NCI-H2029 treated with DMSO at 0.1 percent for 48 hours (cell line): ENCODE measurements around the gene NCOA4.
"Not testable (repeated sequence)": the region's sequence is repeated elsewhere in the genome, so short reads cannot be mapped to it uniquely, and the experiment has no call there.

Experiments used
- DNase-seq: peaks from one replicate; lab custom pipeline; 2025; lab: John Stamatoyannopoulos, UW

The NCOA4 gene

DNA sequence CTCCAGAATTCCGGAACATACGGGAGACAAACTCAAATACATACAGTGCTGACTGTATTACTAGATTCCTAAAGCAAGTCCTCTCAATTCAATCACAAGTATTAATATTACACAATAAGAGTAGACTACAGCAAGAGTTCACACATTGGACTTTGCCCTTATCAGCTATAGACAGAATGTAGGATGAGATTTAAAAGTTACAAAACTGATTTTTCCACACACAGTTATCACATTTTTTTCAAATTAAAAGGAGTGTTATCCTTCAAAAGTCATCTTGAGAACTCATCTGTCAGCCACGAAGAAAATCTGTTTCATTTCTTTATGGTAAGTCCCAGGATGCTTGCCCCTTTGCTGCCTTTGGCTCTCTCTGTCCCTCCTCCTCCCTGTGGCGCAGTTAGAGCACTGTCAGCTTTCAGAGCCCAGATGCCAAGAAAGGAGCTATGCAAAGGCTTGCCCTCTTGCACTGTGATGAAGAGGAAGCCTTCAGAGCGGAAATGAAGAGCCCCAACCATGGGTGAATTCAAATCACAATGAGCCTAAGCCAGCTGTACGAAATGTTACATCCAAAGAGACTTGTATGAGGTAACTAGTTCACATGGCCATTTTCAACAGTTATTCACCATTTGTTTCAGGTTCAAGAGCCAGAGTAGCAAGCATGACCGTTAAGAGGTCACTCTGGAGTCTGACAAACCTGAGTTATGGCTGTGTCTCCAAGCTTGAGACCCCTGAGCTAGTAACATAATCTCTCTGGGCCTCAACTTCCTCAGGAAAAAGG lies 10.7 kb downstream of the NCOA4 start:
- DNase-seq, result no peak

DNA sequence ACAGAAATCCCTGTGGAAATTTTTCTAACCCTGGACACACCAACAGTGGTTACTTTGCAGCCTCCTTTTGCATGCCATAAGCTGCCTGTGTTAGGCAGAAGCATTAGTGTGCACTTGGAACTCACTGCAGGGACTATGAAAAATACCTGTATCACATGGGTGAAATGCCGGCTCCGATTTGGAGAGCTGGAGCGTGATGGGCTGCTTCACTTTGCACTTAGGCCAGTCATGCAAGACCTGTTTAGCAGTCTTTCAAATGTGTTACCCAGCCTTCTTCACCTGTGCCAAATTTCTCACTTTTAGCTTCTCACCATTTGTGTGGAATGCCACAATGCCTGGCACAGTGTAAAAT lies 11.3 kb downstream of the NCOA4 start:
- no peak for DNase-seq

DNA sequence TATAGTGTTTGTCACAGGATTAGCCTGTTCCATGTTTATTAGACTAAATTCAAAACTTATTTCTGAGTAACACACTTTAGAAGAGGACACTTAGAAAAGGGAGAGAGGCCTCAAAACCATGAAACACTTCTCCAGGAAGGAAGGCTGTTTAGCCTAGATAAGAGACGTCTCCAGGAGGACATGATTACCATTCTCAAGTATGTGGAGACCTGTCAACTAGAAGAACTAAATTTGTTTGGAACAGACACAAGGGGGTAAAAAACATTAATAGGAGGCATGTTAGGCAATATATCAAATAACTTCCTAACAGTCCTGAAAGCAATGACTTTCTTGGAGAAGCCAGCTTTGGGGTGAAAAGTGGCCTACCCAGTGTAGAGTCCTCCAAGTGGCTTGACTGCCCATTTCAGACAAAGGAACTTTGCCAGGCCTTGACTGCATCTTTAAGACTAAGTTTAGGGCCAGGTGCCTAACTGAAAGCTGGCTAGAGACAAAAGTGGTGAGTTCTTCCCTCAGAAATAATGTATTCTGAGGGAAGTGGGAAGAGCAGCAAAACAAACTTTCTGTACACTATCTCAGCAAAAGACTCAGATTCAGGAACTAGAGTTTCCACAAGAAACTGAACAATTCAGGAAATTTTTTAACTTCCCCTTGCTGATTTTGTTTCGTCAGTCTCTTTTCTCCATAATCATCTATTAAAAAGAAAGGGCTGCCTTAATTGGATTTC lies 11.8 kb downstream of the NCOA4 start:
- DNase-seq, result no peak

DNA sequence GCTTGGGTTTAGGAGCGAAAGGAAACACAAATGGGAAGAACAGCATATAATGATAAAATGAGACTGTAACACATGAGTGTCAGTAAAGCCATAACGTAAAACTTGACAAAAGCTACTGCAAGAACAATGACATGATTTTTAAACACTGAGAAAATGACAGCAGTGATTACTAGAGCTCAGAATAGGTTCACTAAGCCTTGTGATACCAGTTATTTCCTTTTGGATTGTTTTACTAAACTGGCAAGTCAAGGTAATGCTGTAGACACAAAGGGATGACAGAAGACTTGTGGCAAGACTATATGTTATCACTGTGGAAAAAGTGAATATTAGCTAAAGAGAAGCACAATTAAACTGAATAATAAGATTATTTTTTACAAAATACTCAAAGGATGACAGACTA lies 12.7 kb downstream of the NCOA4 start:
- DNase-seq, result no peak

GRCh38 chr10:46016811-46017210 lies 13.6 kb downstream of the NCOA4 start:
- DNase-seq, result no peak

DNA sequence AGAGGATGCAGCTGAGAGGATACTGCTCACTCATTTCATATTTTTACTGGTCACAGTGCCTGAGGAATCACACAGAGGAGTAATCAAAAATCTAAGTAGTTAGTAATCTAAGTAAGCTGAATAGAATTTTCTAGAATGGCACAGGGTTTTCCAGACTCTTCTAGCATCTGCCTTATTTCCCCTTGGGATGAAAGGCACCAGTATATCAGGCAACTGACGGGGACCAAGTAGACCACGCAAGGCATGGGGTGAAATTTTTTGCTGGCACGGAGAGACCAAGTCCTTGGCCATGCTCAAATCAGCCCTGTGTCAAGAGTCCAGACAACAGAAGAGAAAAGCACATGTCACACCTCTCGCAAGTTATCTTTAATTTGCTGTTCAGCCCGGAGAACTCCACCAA lies 14.2 kb downstream of the NCOA4 start:
- DNase-seq, result no peak

DNA sequence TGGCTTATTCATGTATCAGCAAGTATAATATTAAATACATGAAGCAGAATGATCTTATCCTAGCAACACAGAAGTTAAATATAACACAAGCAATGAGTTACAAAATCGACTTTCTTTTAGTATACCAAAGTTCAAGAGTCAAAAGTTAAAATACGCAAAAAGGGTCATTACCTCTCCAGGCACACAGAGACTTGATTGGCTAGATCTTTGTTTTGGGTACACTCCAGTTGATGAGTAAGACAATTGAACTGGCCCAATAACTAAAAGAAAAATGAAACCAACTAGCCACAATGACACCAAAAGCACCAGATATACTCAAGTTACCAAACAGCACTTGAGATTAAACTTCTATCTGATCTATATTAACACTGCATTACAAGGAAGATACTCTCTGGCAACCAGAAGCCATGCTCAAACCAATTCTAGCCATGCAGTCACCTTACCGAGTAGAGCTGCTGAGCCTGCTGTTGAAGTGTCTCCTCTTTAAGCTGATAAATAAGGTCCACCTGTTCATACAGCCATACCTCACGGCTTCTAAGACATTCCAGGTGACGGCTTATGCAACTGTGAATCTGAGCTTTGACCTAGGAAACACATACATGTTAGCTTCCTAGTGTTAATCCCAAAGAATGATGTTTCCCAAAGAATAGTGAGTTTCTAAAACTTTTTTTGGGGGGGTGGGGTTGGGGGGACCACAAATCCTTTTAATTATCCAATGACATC lies 15.6 kb downstream of the NCOA4 start:
- DNase-seq, result no peak

- DNase-seq, result no peak
These were observed 16.2 kb downstream of the NCOA4 start for GRCh38 chr10:46014206-46014605.

DNA sequence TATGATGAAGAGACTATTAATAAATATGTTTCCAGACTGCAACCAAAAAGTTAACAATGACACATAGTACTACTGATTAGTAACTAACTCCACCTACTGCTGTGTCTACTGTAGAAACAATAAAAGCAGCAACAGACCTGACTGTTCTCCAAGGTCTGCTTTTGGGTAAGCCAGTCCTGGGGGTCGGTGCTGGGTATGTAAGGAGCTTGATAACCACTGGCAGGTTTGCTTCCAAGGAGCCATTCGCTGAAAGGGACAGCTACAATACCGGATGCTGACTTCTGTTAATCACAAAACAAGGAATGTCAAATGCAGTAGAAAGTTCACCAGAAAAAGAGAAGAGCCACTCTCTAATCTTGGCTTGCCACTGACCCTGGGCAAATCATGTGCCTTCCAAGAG lies 17.7 kb downstream of the NCOA4 start:
- DNase-seq, result no peak

DNA sequence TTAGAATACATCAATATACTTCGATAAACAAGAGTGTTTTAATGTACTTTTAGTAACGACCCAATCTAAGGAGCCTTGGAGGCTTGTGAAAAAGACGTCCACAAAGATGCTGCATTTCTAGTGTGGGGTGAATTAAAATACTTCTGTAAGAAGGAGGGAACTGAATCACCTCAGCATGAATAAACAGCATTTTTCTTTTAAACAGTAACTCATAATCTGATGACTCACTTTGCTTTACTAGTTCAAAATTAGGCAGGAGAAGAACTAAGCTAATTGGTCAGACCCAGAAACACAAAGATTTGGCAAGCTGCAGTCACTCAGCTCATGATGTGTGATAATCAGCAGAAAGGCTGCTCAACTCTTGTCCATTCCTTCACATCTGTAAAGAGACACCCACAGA lies 24.2 kb downstream of the NCOA4 start:
- no peak for DNase-seq

- DNase-seq, result no peak
These were observed 25.0 kb downstream of the NCOA4 start for GRCh38 chr10:46005383-46005782.

- no peak for DNase-seq
These were observed 25.5 kb downstream of the NCOA4 start for GRCh38 chr10:46004963-46005362.

GRCh38 chr10:46002916-46003693 lies 27.3 kb downstream of the NCOA4 start:
- no peak for DNase-seq

- DNase-seq, result not testable (repeated sequence)
These were observed 28.2 kb downstream of the NCOA4 start for GRCh38 chr10:46002189-46002687.

DNA sequence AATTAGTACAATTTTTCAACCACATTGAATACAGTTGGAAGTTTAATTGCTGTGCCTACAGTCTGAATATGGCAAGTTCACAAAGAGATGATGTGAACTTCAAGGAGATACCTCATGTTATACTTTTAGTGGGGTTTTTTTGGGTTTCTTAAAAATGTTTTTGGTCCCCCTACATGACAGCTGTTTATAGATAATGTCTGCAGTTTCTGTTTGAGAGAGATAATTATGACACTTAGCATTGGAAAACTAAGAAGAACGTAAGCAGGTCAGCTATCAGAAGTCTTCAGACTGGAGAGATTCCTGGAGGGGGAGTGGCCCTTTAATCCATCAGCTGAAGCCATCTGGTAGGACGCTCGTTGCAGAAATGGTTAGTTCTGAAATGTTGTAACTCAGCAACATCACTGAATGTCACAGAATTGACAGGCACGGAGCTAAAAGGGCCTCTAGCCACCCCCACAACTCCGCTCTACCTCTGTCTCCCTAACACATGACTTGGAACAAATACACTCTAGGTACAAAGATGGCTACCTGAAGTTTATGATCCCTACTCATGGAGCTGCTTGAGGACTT lies 29.2 kb downstream of the NCOA4 start:
- DNase-seq, result no peak

DNA sequence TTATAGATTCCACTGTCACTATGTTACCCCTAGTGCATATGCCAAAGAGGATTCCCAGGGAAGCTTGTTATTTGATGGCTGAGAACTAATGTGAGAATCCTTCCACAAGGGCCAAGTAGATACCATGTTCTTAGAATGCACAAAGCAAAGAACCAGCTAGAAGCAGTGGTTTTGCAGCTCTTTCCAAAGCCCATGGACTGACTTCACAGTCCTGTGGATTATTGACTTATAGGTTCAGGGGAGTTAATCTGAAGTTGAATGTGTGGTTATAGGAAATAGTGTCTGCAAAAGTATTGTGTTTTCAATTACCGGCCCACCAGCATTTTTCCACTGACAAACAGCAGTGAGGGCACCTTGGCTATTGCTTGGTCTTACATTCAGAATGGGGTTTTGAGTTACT lies 29.9 kb downstream of the NCOA4 start:
- no peak for DNase-seq

- DNase-seq, result not testable (repeated sequence)
These were observed 30.5 kb downstream of the NCOA4 start for GRCh38 chr10:45999955-46000354.

GRCh38 chr10:45997994-45998763 lies 32.2 kb downstream of the NCOA4 start:
- no peak for DNase-seq

DNA sequence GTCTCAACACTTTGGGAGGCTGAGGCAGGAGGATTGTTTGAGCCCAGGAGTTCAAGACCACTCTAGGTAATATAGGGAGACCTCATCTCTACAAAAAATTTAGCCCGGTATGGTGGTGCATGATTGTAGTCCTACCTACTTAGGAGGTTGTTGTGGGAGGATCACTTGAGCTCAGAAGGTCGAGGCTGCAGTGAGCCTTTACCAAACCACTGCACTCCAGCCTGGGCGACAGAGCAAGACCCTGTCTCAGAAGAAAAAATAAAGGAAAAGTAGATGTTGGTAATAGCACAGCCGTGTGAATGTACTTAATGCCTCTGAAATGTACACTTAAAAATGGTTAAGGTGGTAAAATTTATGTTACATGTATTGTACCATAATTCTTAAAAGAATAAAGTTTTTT lies 32.9 kb downstream of the NCOA4 start:
- DNase-seq, result no peak

- DNase-seq, result not testable (repeated sequence)
These were observed 44.8 kb downstream of the NCOA4 start for GRCh38 chr10:45985590-45985989.

DNA sequence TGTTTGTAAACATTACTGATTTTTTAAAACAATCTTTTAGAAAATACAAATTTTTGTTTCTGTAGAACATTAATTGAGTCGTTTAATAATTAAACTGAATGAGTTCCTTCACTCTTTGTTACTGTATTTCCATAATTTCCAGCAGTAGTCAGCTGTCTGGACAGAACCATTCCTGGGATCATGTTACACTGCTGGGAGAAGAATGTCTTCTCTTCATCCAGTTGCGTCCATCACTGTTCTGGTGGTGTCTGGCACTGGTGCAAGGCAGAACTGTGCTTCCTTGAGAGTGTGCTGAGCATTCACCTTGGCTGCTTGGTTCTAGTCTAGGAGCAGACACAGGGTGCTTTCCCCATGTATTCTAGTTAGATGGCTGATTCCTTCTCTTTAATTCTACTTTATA lies 46.0 kb downstream of the NCOA4 start:
- DNase-seq, result not testable (repeated sequence)
